HCT116 (cell line): ENCODE data around the gene MYO16. TPM values are rescaled to one million over a fixed set of nuclear protein-coding genes. Genes with fewer than 3 reads are reported as not detected.

ENCODE experiments used
- ATAC-seq: fragments of 200-7000 bp; cut with Tn5 transposase; 2 replicates; pipeline ENCODE4 v1.9.1; 2020; ENCODE audit warnings: mild to moderate bottlenecking, moderate library complexity
- BruUV-seq: library from RNA; stranded (reverse); fragments of 400-500 nt; replicated peaks from 2 replicates; lab custom pipeline; 2021; lab: Mats Ljungman, UMichigan
- CTCF ChIA-PET: fragments of 300-600 bp; sonication (Branson Sonifier 250); formaldehyde crosslinking; loops from one replicate; lab custom pipeline; 2021; ENCODE audit warnings: antibody characterized with exemption; lab: Charles Lee
- POLR2A ChIA-PET: fragments of 300-600, 350-600 bp; sonication (Branson Sonifier 250); formaldehyde crosslinking; loops from one replicate; lab custom pipeline; 2021; ENCODE audit warnings: antibody characterized with exemption; lab: Charles Lee
- RAD21 ChIA-PET, 2 experiments: fragments of 300-600 bp; sonication (Branson Sonifier 250); formaldehyde crosslinking; loops; one replicate each; lab custom pipeline; 2023; ENCODE audit warnings: low total read pairs in 2 of 2; ENCODE audit not compliant: uncharacterized antibody in 2 of 2, unreplicated experiment in 2 of 2, low non-redundant PET in 1 of 2; lab: Charles Lee
- DNase-seq: peaks from one replicate; pipeline ENCODE4 v3.0.0-alpha.2; 2010; ENCODE audit warnings: low read depth, low spot score
- H2AFZ ChIP-seq: fragments of 200-600 bp; shearing (Covaris generic), sonication (generic); 2 replicates; pipeline ENCODE4 v1.6.1; 2017; ENCODE audit warnings: low read depth, mixed run types, mixed read lengths, antibody characterized with exemption, low read length; ENCODE audit not compliant: poor library complexity, severe bottlenecking
- H3K27ac ChIP-seq: 2 replicates; pipeline ENCODE4 v1.5.1; 2012; ENCODE audit warnings: low read depth, low read length
- H3K27me3 ChIP-seq: fragments of 200-600 bp; sonication (generic); 2 replicates; pipeline ENCODE4 v1.6.1; 2016; ENCODE audit warnings: mixed run types, low read length, mixed read lengths; ENCODE audit not compliant: insufficient read depth
- H3K36me3 ChIP-seq, 2 experiments: fragments of 200-500 bp in 1 of 2; fragments of 200-600 bp in 1 of 2; sonication (Bioruptor generic) in 1 of 2; sonication (generic) in 1 of 2; 2 replicates each; pipeline versions ENCODE4 v1.5.1 to v1.6.1; 2014 to 2016; ENCODE audit warnings: low read length in 2 of 2, inconsistent platforms in 1 of 2, mixed read lengths in 1 of 2, mixed run types in 1 of 2; ENCODE audit not compliant: insufficient read depth in 2 of 2, control insufficient read depth in 1 of 2
- H3K4me1 ChIP-seq, 2 experiments: fragments of 200-600 bp in 1 of 2; sonication (generic) in 1 of 2; 2 replicates each; pipeline versions ENCODE4 v1.5.1 to v1.6.1; 2012 to 2017; ENCODE audit warnings: low read length in 2 of 2, inconsistent platforms in 1 of 2, mild to moderate bottlenecking in 1 of 2, mixed read lengths in 1 of 2, mixed run types in 1 of 2, moderate library complexity in 1 of 2; ENCODE audit not compliant: insufficient read depth in 2 of 2, control insufficient read depth in 1 of 2
- H3K4me2 ChIP-seq: fragments of 200-600 bp; sonication (generic); 2 replicates; pipeline ENCODE4 v1.6.1; 2017; ENCODE audit warnings: mixed run types, low read length, mixed read lengths
- H3K4me3 ChIP-seq, 2 experiments: fragments of 200-600 bp in 1 of 2; sonication (generic) in 1 of 2; replicated peaks in 1 of 2; 2 replicates each; pipeline ENCODE4 v1.5.1; 2011 to 2016; ENCODE audit warnings: low read length in 2 of 2, control low read depth in 1 of 2, low read depth in 1 of 2, mild to moderate bottlenecking in 1 of 2, mixed read lengths in 1 of 2, mixed run types in 1 of 2
- H3K79me2 ChIP-seq: fragments of 200-600 bp; sonication (generic); 2 replicates; pipeline ENCODE4 v1.6.1; 2017; ENCODE audit warnings: mild to moderate bottlenecking, mixed run types, low read length, moderate library complexity, mixed read lengths; ENCODE audit not compliant: insufficient read depth
- H3K9ac ChIP-seq: fragments of 200-600 bp; sonication (generic); 2 replicates; pipeline ENCODE4 v1.6.1; 2016; ENCODE audit warnings: low read length, mixed read lengths
- H3K9me2 ChIP-seq: fragments of 200-600 bp; sonication (generic), shearing (Covaris generic); 2 replicates; pipeline ENCODE4 v1.6.1; 2017; ENCODE audit warnings: mixed run types, mild to moderate bottlenecking, moderate library complexity; ENCODE audit not compliant: insufficient read depth
- H3K9me3 ChIP-seq, 2 experiments: fragments of 200-500 bp in 1 of 2; fragments of 200-600 bp in 1 of 2; sonication (Bioruptor generic) in 1 of 2; sonication (generic) in 1 of 2; 2 replicates each; pipeline ENCODE4 v1.6.1; 2014 to 2017; ENCODE audit warnings: low read length in 2 of 2, mixed read lengths in 2 of 2, inconsistent platforms in 1 of 2, low read depth in 1 of 2, mild to moderate bottlenecking in 1 of 2, mixed run types in 1 of 2, moderate library complexity in 1 of 2; ENCODE audit not compliant: control insufficient read depth in 1 of 2, insufficient read depth in 1 of 2
- H4K20me1 ChIP-seq: fragments of 200-600 bp; sonication (generic), shearing (Covaris generic); 2 replicates; pipeline ENCODE4 v1.6.1; 2017; ENCODE audit warnings: mixed run types, mild to moderate bottlenecking, moderate library complexity; ENCODE audit not compliant: insufficient read depth
- CEBPB ChIP-seq: IDR thresholded peaks from 2 replicates; pipeline ENCODE4 v1.6.1; 2012; ENCODE audit warnings: low read depth
- CTCF ChIP-seq, 3 experiments: fragments of 200-600 bp in 1 of 3; sonication (generic) in 1 of 3; IDR thresholded peaks in 2 of 3; conservative IDR thresholded peaks in 1 of 3; 2 replicates each; pipeline ENCODE4 v1.5.1; 2012 to 2017; ENCODE audit warnings: low read depth in 2 of 3, low read length in 2 of 3, antibody characterized with exemption in 1 of 3, borderline replicate concordance in 1 of 3, control low read depth in 1 of 3, mild to moderate bottlenecking in 1 of 3, mixed read lengths in 1 of 3, mixed run types in 1 of 3, moderate library complexity in 1 of 3; ENCODE audit not compliant: insufficient read depth in 1 of 3
- ELF1 ChIP-seq: IDR thresholded peaks from 2 replicates; pipeline ENCODE4 v1.6.1; 2012; ENCODE audit warnings: low read depth, borderline replicate concordance
- EZH2 ChIP-seq: fragments of 200-600 bp; sonication (generic); IDR thresholded peaks from 2 replicates; pipeline ENCODE4 v1.6.1; 2017; ENCODE audit warnings: antibody characterized with exemption, mixed run types
- FOSL1 ChIP-seq: IDR thresholded peaks from 2 replicates; pipeline ENCODE4 v1.6.1; 2012; ENCODE audit warnings: low read depth
- MAX ChIP-seq: IDR thresholded peaks from 2 replicates; pipeline ENCODE4 v1.6.1; 2012
- POLR2A ChIP-seq: IDR thresholded peaks from 2 replicates; pipeline ENCODE4 v1.7.0; 2011; ENCODE audit warnings: borderline replicate concordance; ENCODE audit not compliant: insufficient read depth, insufficient read length; ENCODE audit errors: extremely low read depth
- RAD21 ChIP-seq: IDR thresholded peaks from 2 replicates; pipeline ENCODE4 v1.6.1; 2012; ENCODE audit warnings: low read depth, mild to moderate bottlenecking
- SRF ChIP-seq: IDR thresholded peaks from 2 replicates; pipeline ENCODE4 v1.6.1; 2012; ENCODE audit warnings: low read depth
- ZBTB33 ChIP-seq: IDR thresholded peaks from 2 replicates; pipeline ENCODE4 v1.6.1; 2011; ENCODE audit warnings: mild to moderate bottlenecking, low read length, moderate library complexity; ENCODE audit not compliant: insufficient replicate concordance; ENCODE audit errors: extremely low read depth
- ZFX ChIP-seq: fragments of 450-650 bp; IDR thresholded peaks from 2 replicates; pipeline ENCODE4 v1.6.1; 2017
- ZNF274 ChIP-seq: fragments of 200-500 bp; sonication (Bioruptor generic); IDR thresholded peaks from 2 replicates; pipeline ENCODE4 v1.6.1; 2014; ENCODE audit warnings: mild to moderate bottlenecking, low read depth, low read length, inconsistent platforms
- intact Hi-C: fragments of 100-400 bp; cut with micrococcal nuclease; formaldehyde crosslinking; loops from 2 replicates; pipeline ENCODE4 v1.10.0; 2022
- total RNA-seq: library from RNA; stranded (reverse); gene quantifications from one replicate; pipeline ENCODE4 v1.2.1, GENCODE V29; 2021; ENCODE audit not compliant: unreplicated experiment

Gene MYO16
- total RNA-seq, 1 experiment from 2014 or later, result 0.07 TPM

GRCh38 chr13:108807841-108808240, 178.4 kb downstream of the MYO16 start:
- no peaks in the 10 kb centered on the region for H3K4me1 ChIP-seq
- no peaks in the 10 kb centered on the region for H4K20me1 ChIP-seq
- ChIA-PET RAD21 (no interaction called here), CTCF (no interaction called here), POLR2A (no interaction called here)
- DNase-seq, result no peak
- no TSS peak for BruUV-seq
- H3K4me3 ChIP-seq, result no peak overlapping the region
- no peaks in the 10 kb centered on the region for H3K9me2 ChIP-seq
- ATAC-seq, result no peak
- intact Hi-C loops, result no loop called here
- no peak overlapping the region for H3K9ac ChIP-seq
- no peaks in the 10 kb centered on the region for H3K9me3 ChIP-seq
- TF ChIP-seq ZFX (no peak), ZBTB33 (no peak), MAX (no peak), SRF (no peak), RAD21 (no peak), CEBPB (no peak), CTCF (IDR thresholded peaks at IDR 0.05 in 2 of 3, conservative IDR thresholded peaks at IDR 0.05 in 1 of 3; ENCODE audit: borderline replicate concordance in 1 of 3, insufficient read depth in 1 of 3, low read depth in 2 of 3, low read length in 2 of 3) (no peak), FOSL1 (no peak), POLR2A (no peak), ELF1 (no peak), ZNF274 (no peak), EZH2 (no peak)
- H3K27me3 ChIP-seq, result no peaks in the 10 kb centered on the region
- no peak overlapping the region for H2AFZ ChIP-seq
- H3K79me2 ChIP-seq, result no peaks in the 10 kb centered on the region
- H3K27ac ChIP-seq, result no peak overlapping the region
- no peaks in the 10 kb centered on the region for H3K36me3 ChIP-seq
- no peak overlapping the region for H3K4me2 ChIP-seq
